Esophagus squamous epithelium (tissue), 5 donors: ENCODE data around the gene PIGH. TPM values are rescaled to one million over a fixed set of nuclear protein-coding genes. Genes with fewer than 3 reads are reported as not detected.

Source experiments
- DNase-seq: peaks from one replicate; lab custom pipeline; 2025; lab: John Stamatoyannopoulos, UW
- H3K27ac ChIP-seq, 4 donors: fragments of 200-600 bp; sonication (generic); one replicate each; pipeline ENCODE4 v1.5.1; 2016 to 2019; ENCODE audit warnings: mild to moderate bottlenecking in 1 of 4
- H3K27me3 ChIP-seq, 4 donors: fragments of 200-600 bp; sonication (generic); 1 replicate in 3 of 4; 2 replicates in 1 of 4; pipeline versions ENCODE4 v1.5.1 to v1.6.0; 2017 to 2021; ENCODE audit warnings: antibody characterized with exemption in 1 of 4
- H3K36me3 ChIP-seq, 3 donors: fragments of 200-600 bp; sonication (generic); one replicate each; pipeline ENCODE4 v1.5.1; 2016 to 2019
- H3K4me1 ChIP-seq, 3 donors: fragments of 200-600 bp; sonication (generic); one replicate each; pipeline ENCODE4 v1.5.1; 2017 to 2019
- H3K4me3 ChIP-seq, 4 donors: fragments of 200-600 bp; sonication (generic); 1 replicate in 3 of 4; 2 replicates in 1 of 4; pipeline ENCODE4 v1.5.1; 2016 to 2019; ENCODE audit warnings: mild to moderate bottlenecking in 2 of 4, moderate library complexity in 1 of 4
- H3K9me3 ChIP-seq, 3 donors: fragments of 200-600 bp; sonication (generic); one replicate each; pipeline ENCODE4 v1.5.1; 2016 to 2019
- CTCF ChIP-seq, 6 experiments: fragments of 450-650 bp in 4 of 6; fragments of 200-600 bp in 2 of 6; sonication (generic) in 2 of 6; IDR thresholded peaks; one replicate each; pipeline ENCODE4 v1.5.1; 2016 to 2019; ENCODE audit warnings: antibody characterized with exemption in 6 of 6, mild to moderate bottlenecking in 4 of 6, moderate library complexity in 4 of 6
- POLR2A ChIP-seq, 4 donors: fragments of 450-650 bp; IDR thresholded peaks; one replicate each; pipeline ENCODE4 v1.6.1; 2017; ENCODE audit warnings: antibody characterized with exemption in 4 of 4, mild to moderate bottlenecking in 4 of 4, moderate library complexity in 3 of 4
- WGBS, 2 donors: methylation state at CpG; one replicate each; pipeline ENCODE4 v1.1.5; 2018; 5-methylcytosine and 5-hydroxymethylcytosine counted together
- intact Hi-C: fragments of 100-400 bp; cut with DNase I; formaldehyde crosslinking; loops from one replicate; pipeline ENCODE4 v1.15.0; 2022
- total RNA-seq, 4 donors: library from RNA; depleted of rRNA; stranded (reverse); fragments of >200 nt; gene quantifications; one replicate each; pipeline ENCODE4 v1.1.0, GENCODE V29; 2016
- donor health status: DM: yes; HTN: yes; CAD: no.

Gene PIGH
- total RNA-seq, 4 donors from 2014 or later: 17.0 to 34.0 (median 21.0) TPM

GRCh38 chr14:67622675-67623074, 22.6 kb upstream of the PIGH start:
- no peaks in the 10 kb centered on the region for H3K9me3 ChIP-seq
- peaks cover 0 to 41% (median 25%) of the 10 kb centered on the region in 3 donors for H3K4me1 ChIP-seq
- no peak overlapping the region for H3K4me3 ChIP-seq
- H3K27me3 ChIP-seq: no peaks in the 10 kb centered on the region
- no peak for TF ChIP-seq CTCF (IDR thresholded peaks at IDR 0.05)
- TF ChIP-seq POLR2A (IDR thresholded peaks at IDR 0.05): no peak
- no peaks in the 10 kb centered on the region for H3K36me3 ChIP-seq
- no peak for DNase-seq
- WGBS, 2 donors: 56 to 67% methylated on average over 4 of the region's 4 CpGs
- H3K27ac ChIP-seq: peak overlapping the region; percentile 41 to 71 (median 68)
- intact Hi-C loops: loop anchor here (10.0 kb wide), 1 partner anchor 82 kb away; the partner anchor contains the start of gene RDH12

GRCh38 chr14:67620217-67620785, 20.2 kb upstream of the PIGH start:
- H3K4me3 ChIP-seq: peak overlapping the region; percentile 50 to 88 (median 63)
- peak overlapping the region; percentile 77 to 88 (median 84) for H3K27ac ChIP-seq
- 2 to 15% methylated on average over 13 to 14 of the region's 19 CpGs for WGBS, 2 donors
- no peak for DNase-seq
- no peaks in the 10 kb centered on the region for H3K36me3 ChIP-seq
- intact Hi-C loops: loop anchor here (10.0 kb wide), 1 partner anchor 84 kb away; the partner anchor contains the start of gene RDH12
- H3K9me3 ChIP-seq: no peaks in the 10 kb centered on the region
- H3K27me3 ChIP-seq: no peaks in the 10 kb centered on the region
- TF ChIP-seq POLR2A (IDR thresholded peaks at IDR 0.05) (no peak), CTCF (IDR thresholded peaks at IDR 0.05) (no peak)
- peaks cover 0 to 41% (median 25%) of the 10 kb centered on the region in 3 donors for H3K4me1 ChIP-seq

GRCh38 chr14:67619446-67620216, 19.6 kb upstream of the PIGH start, which contains the start of gene ARG2:
ARG2 (plus strand) TSS chr14:67619920; CDS start chr14:67619978, 58 bp downstream.
- TF ChIP-seq CTCF (IDR thresholded peaks at IDR 0.05): peak in 1 of 6 experiments; percentile 6
- TF ChIP-seq POLR2A (IDR thresholded peaks at IDR 0.05): peak in 2 of 4 donors; percentile 56 to 89
- 0 to 2% methylated on average over 1 to 17 of the region's 62 CpGs for WGBS, 2 donors
- no peaks in the 10 kb centered on the region for H3K9me3 ChIP-seq
- intact Hi-C loops: loop anchor here (10.0 kb wide), 2 partner anchors 45 to 85 kb away; partner anchors contain the start of gene RDH12
- no peaks in the 10 kb centered on the region for H3K27me3 ChIP-seq
- peak within 1 kb of the TSS; percentile 77 to 88 (median 84) for H3K27ac ChIP-seq
- peak; percentile 83 for DNase-seq
- peaks cover 0 to 41% (median 25%) of the 10 kb centered on the region in 3 donors for H3K4me1 ChIP-seq
- H3K4me3 ChIP-seq: peak within 1 kb of the TSS; percentile 50 to 88 (median 63)
- H3K36me3 ChIP-seq: no peaks in the 10 kb centered on the region

GRCh38 chr14:67618617-67619063, 18.6 kb upstream of the PIGH start:
- H3K27ac ChIP-seq: peak overlapping the region in 3 of 4 donors; percentile 83 to 88 (median 86)
- intact Hi-C loops: loop anchor here (10.0 kb wide), 1 partner anchor 46 kb away; no protein-coding TSS in a partner anchor

More at GRCh38 chr14:67618617-67619063, 18.6 kb upstream of the PIGH start:
- Histone ChIP-seq H3K4me1 (peaks cover 0 to 39% (median 24%) of the 10 kb centered on the region in 3 donors), H3K27me3 (no peaks in the 10 kb centered on the region), H3K4me3 (no peak overlapping the region), H3K9me3 (no peaks in the 10 kb centered on the region), H3K36me3 (no peaks in the 10 kb centered on the region)
- TF ChIP-seq CTCF (IDR thresholded peaks at IDR 0.05) (peak in 5 of 6 experiments; percentile 50 to 77 (median 64)), POLR2A (IDR thresholded peaks at IDR 0.05) (no peak)
- DNase-seq: no peak
